ENCODE data around the gene CDK15.

The CDK15 gene

GRCh38 chr2:201887773-201888425 lies 81.6 kb downstream of the CDK15 start:
- H4K20me1 ChIP-seq (ENCODE audit: insufficient read depth, low read length): no peaks in the 10 kb centered on the region
- no peaks in the 10 kb centered on the region for H3F3A ChIP-seq (ENCODE audit: insufficient read depth, low read length)
- no peak overlapping the region for H3K4me2 ChIP-seq (ENCODE audit: low read depth, low read length)
- no peak for TF ChIP-seq EZH2phosphoT487 (IDR thresholded peaks at IDR 0.05; ENCODE audit: low read length)
- no peak for TF ChIP-seq EZH2 (optimal IDR thresholded peaks at IDR 0.05; ENCODE audit: low read depth, low read length)
- TF ChIP-seq CTCF (IDR thresholded peaks at IDR 0.05; ENCODE audit: low read length): no peak
- H3K9ac ChIP-seq (ENCODE audit: low read length): no peak overlapping the region
- H3K36me3 ChIP-seq (replicated peaks; ENCODE audit: insufficient read depth, low read length): no peaks in the 10 kb centered on the region
- no peak overlapping the region for H3K27ac ChIP-seq (ENCODE audit: low read length)
- H3K9me3 ChIP-seq (replicated peaks; ENCODE audit: insufficient read depth, low read length): no peaks in the 10 kb centered on the region
- no peak overlapping the region for H2AFZ ChIP-seq (ENCODE audit: low read length)
- H3K4me1 ChIP-seq (ENCODE audit: low read length): peaks cover 17% of the 10 kb centered on the region; the same call in 1 of the 2 replicates
- no peaks in the 10 kb centered on the region for H3K79me2 ChIP-seq (ENCODE audit: low read length)
- H3K27me3 ChIP-seq (replicated peaks; ENCODE audit: insufficient read depth, low read length): no peaks in the 10 kb centered on the region
- no peak overlapping the region for H3K4me3 ChIP-seq (ENCODE audit: low read length)
- no peaks in the 10 kb centered on the region for H3K9me2 ChIP-seq (replicated peaks; ENCODE audit: insufficient read depth, low read length)
- no peak for DNase-seq

GRCh38 chr2:201888426-201888800 lies 82.1 kb downstream of the CDK15 start:
- no peak overlapping the region for H3K9ac ChIP-seq (ENCODE audit: low read length)
- no peaks in the 10 kb centered on the region for H3K9me3 ChIP-seq (replicated peaks; ENCODE audit: insufficient read depth, low read length)
- no peaks in the 10 kb centered on the region for H3K27me3 ChIP-seq (replicated peaks; ENCODE audit: insufficient read depth, low read length)
- H3K4me1 ChIP-seq (ENCODE audit: low read length): peaks cover 19% of the 10 kb centered on the region
- no peak for TF ChIP-seq CTCF (IDR thresholded peaks at IDR 0.05; ENCODE audit: low read length)
- no peak for TF ChIP-seq EZH2phosphoT487 (IDR thresholded peaks at IDR 0.05; ENCODE audit: low read length)
- no peak for TF ChIP-seq EZH2 (optimal IDR thresholded peaks at IDR 0.05; ENCODE audit: low read depth, low read length)
- no peaks in the 10 kb centered on the region for H3K36me3 ChIP-seq (replicated peaks; ENCODE audit: insufficient read depth, low read length)
- H3K4me3 ChIP-seq (ENCODE audit: low read length): no peak overlapping the region
- H3K4me2 ChIP-seq (ENCODE audit: low read depth, low read length): no peak overlapping the region
- DNase-seq: no peak
- no peak overlapping the region for H2AFZ ChIP-seq (ENCODE audit: low read length)
- H4K20me1 ChIP-seq (ENCODE audit: insufficient read depth, low read length): no peaks in the 10 kb centered on the region
- H3K27ac ChIP-seq (ENCODE audit: low read length): no peak overlapping the region
- H3F3A ChIP-seq (ENCODE audit: insufficient read depth, low read length): no peaks in the 10 kb centered on the region
- H3K79me2 ChIP-seq (ENCODE audit: low read length): no peaks in the 10 kb centered on the region
- no peaks in the 10 kb centered on the region for H3K9me2 ChIP-seq (replicated peaks; ENCODE audit: insufficient read depth, low read length)

GRCh38 chr2:201890453-201890852 lies 84.1 kb downstream of the CDK15 start:
- Histone ChIP-seq H3F3A (ENCODE audit: insufficient read depth, low read length) (no peaks in the 10 kb centered on the region), H3K27me3 (replicated peaks; ENCODE audit: insufficient read depth, low read length) (no peaks in the 10 kb centered on the region), H3K36me3 (replicated peaks; ENCODE audit: insufficient read depth, low read length) (no peaks in the 10 kb centered on the region), H3K27ac (ENCODE audit: low read length) (no peak overlapping the region), H3K4me2 (ENCODE audit: low read depth, low read length) (no peak overlapping the region), H3K9me2 (replicated peaks; ENCODE audit: insufficient read depth, low read length) (no peaks in the 10 kb centered on the region), H3K9me3 (replicated peaks; ENCODE audit: insufficient read depth, low read length) (no peaks in the 10 kb centered on the region), H2AFZ (ENCODE audit: low read length) (no peak overlapping the region), H4K20me1 (ENCODE audit: insufficient read depth, low read length) (no peaks in the 10 kb centered on the region), H3K79me2 (ENCODE audit: low read length) (no peaks in the 10 kb centered on the region), H3K9ac (ENCODE audit: low read length) (no peak overlapping the region), H3K4me3 (ENCODE audit: low read length) (no peak overlapping the region), H3K4me1 (ENCODE audit: low read length) (peaks cover 19% of the 10 kb centered on the region)
- no peak for TF ChIP-seq EZH2 (optimal IDR thresholded peaks at IDR 0.05; ENCODE audit: low read depth, low read length)
- TF ChIP-seq CTCF (IDR thresholded peaks at IDR 0.05; ENCODE audit: low read length): no peak
- no peak for TF ChIP-seq EZH2phosphoT487 (IDR thresholded peaks at IDR 0.05; ENCODE audit: low read length)
- DNase-seq: no peak

All from MM.1S (cell line).